ENCODE data around the gene INSYN2B.

Gene INSYN2B

GRCh38 chr5:169980418-169981053 is at the start of gene INSYN2B:
INSYN2B (minus strand) TSS chr5:169980495; CDS start chr5:169883898, 96,597 bp downstream.
- DNase-seq (ENCODE audit: low read depth in 2 of 2), result peak; percentile 16 to 18

GRCh38 chr5:170028124-170028523 is 47.8 kb upstream of the INSYN2B start:
- DNase-seq (ENCODE audit: low read depth in 2 of 2), result no peak

- DNase-seq (ENCODE audit: low read depth in 2 of 2), result no peak
These were observed 45.6 kb upstream of the INSYN2B start for GRCh38 chr5:170025853-170026252.

GRCh38 chr5:170021506-170021905 is 41.2 kb upstream of the INSYN2B start:
- no peak for DNase-seq (ENCODE audit: low read depth in 2 of 2)

GRCh38 chr5:170020423-170020822 is 40.1 kb upstream of the INSYN2B start:
- no peak for DNase-seq (ENCODE audit: low read depth in 2 of 2)

- no peak for DNase-seq (ENCODE audit: low read depth in 2 of 2)
These were observed 32.3 kb upstream of the INSYN2B start for GRCh38 chr5:170012622-170013021.

- DNase-seq (ENCODE audit: low read depth in 2 of 2), result no peak
These were observed 31.5 kb upstream of the INSYN2B start for GRCh38 chr5:170011751-170012150.

- no peak for DNase-seq (ENCODE audit: low read depth in 2 of 2)
These were observed 30.3 kb upstream of the INSYN2B start for GRCh38 chr5:170010595-170010994.

- DNase-seq (ENCODE audit: low read depth in 2 of 2), result no peak
These were observed 28.1 kb upstream of the INSYN2B start for GRCh38 chr5:170008376-170008775.

- DNase-seq (ENCODE audit: low read depth in 2 of 2), result no peak
These were observed 25.7 kb upstream of the INSYN2B start for GRCh38 chr5:170006021-170006420.

- no peak for DNase-seq (ENCODE audit: low read depth in 2 of 2)
These were observed 19.9 kb upstream of the INSYN2B start for GRCh38 chr5:170000155-170000554.

- DNase-seq (ENCODE audit: low read depth in 2 of 2), result no peak
These were observed 19.3 kb upstream of the INSYN2B start for GRCh38 chr5:169999621-170000020.

GRCh38 chr5:169997798-169998197 is 17.5 kb upstream of the INSYN2B start:
- DNase-seq (ENCODE audit: low read depth in 2 of 2), result no peak

- no peak for DNase-seq (ENCODE audit: low read depth in 2 of 2)
These were observed 13.1 kb upstream of the INSYN2B start for GRCh38 chr5:169993485-169993790.

- no peak for DNase-seq (ENCODE audit: low read depth in 2 of 2)
These were observed 12.6 kb upstream of the INSYN2B start for GRCh38 chr5:169992789-169993484.

GRCh38 chr5:169991115-169991869 is 11.0 kb upstream of the INSYN2B start:
- no peak for DNase-seq (ENCODE audit: low read depth in 2 of 2)

GRCh38 chr5:169989365-169989764 is 9.1 kb upstream of the INSYN2B start:
- no peak for DNase-seq (ENCODE audit: low read depth in 2 of 2)

GRCh38 chr5:169988947-169989346 is 8.7 kb upstream of the INSYN2B start:
- DNase-seq (ENCODE audit: low read depth in 2 of 2), result no peak

GRCh38 chr5:169988206-169988605 is 7.9 kb upstream of the INSYN2B start:
- DNase-seq (ENCODE audit: low read depth in 2 of 2), result no peak

GRCh38 chr5:169979871-169980270 is 424 bp downstream of the INSYN2B start:
- no peak for DNase-seq (ENCODE audit: low read depth in 2 of 2)

GRCh38 chr5:169978714-169979113 is 1.6 kb downstream of the INSYN2B start:
- DNase-seq (ENCODE audit: low read depth in 2 of 2), result no peak

GRCh38 chr5:169974121-169974770 is 6.0 kb downstream of the INSYN2B start:
- no peak for DNase-seq (ENCODE audit: low read depth in 2 of 2)
